ENCODE data around the gene TANGO6.

- TF ChIP-seq POLR2A (IDR thresholded peaks at IDR 0.05; ENCODE audit: low read depth, low read length) (no peak), POLR2AphosphoS5 (IDR thresholded peaks at IDR 0.05; ENCODE audit: low read depth, low read length) (no peak)
These were observed 193.2 kb downstream of the TANGO6 start for GRCh38 chr16:69036399-69037091.

All from GM12892 (cell line).